Measurements from ENCODE around the gene DEPDC7.
"Not testable (repeated sequence)": the region's sequence is repeated elsewhere in the genome, so short reads cannot be mapped to it uniquely, and the experiment has no call there.

DNA sequence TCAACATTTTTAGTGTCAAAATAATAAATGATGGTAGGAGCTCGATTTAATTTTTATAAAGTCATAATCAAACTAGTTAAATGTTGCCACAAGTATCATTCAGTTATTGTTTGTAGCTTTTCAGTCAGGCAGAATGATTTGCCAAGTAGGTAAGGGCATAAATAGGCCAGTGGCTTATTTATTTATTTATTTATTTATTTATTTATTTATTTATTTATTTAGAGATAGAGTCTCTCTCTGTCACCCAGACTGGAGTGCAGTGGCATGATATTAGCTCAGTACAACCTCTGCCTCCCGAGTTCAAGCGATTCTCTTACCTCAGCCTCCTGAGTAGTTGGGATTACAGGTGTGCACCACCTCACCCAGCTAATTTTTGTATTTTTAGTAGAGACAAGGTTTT is 43.4 kb upstream of the DEPDC7 start:
- TF ChIP-seq, protein P1, sequence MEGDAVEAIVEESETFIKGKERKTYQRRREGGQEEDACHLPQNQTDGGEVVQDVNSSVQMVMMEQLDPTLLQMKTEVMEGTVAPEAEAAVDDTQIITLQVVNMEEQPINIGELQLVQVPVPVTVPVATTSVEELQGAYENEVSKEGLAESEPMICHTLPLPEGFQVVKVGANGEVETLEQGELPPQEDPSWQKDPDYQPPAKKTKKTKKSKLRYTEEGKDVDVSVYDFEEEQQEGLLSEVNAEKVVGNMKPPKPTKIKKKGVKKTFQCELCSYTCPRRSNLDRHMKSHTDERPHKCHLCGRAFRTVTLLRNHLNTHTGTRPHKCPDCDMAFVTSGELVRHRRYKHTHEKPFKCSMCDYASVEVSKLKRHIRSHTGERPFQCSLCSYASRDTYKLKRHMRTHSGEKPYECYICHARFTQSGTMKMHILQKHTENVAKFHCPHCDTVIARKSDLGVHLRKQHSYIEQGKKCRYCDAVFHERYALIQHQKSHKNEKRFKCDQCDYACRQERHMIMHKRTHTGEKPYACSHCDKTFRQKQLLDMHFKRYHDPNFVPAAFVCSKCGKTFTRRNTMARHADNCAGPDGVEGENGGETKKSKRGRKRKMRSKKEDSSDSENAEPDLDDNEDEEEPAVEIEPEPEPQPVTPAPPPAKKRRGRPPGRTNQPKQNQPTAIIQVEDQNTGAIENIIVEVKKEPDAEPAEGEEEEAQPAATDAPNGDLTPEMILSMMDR (IDR thresholded peaks at IDR 0.05; ENCODE audit: low read depth, low read length, poor library complexity, severe bottlenecking), result not testable (repeated sequence)
- not testable (repeated sequence) for TF ChIP-seq EZH2phosphoT487 (IDR thresholded peaks at IDR 0.05; ENCODE audit: borderline replicate concordance, low read length)

All from DOHH2 (cell line).